Sigmoid colon (tissue), 4 donors: ENCODE results near the gene SEMA4A.

Experiments
- CTCF ChIP-seq, 4 experiments: fragments of 450-650 bp in 3 of 4; fragments of 200-600 bp in 1 of 4; IDR thresholded peaks; one replicate each; pipeline ENCODE4 v1.5.1; 2016 to 2019; ENCODE audit warnings: antibody characterized with exemption in 4 of 4, mild to moderate bottlenecking in 3 of 4, moderate library complexity in 2 of 4
- POLR2A ChIP-seq, 2 donors: fragments of 450-650 bp; IDR thresholded peaks; one replicate each; pipeline ENCODE4 v1.6.1; 2016; ENCODE audit warnings: antibody characterized with exemption in 2 of 2, mild to moderate bottlenecking in 2 of 2, moderate library complexity in 2 of 2
- POLR2AphosphoS5 ChIP-seq, 4 donors: sonication (generic); formaldehyde crosslinking; IDR thresholded peaks; one replicate each; pipeline ENCODE4 v1.6.1; 2017; ENCODE audit warnings: antibody characterized with exemption in 4 of 4

GRCh38 chr1:156130578-156130942 is 22.8 kb upstream of the SEMA4A start:
- peak in 2 of 4 experiments; percentile 8 to 19 for TF ChIP-seq CTCF (IDR thresholded peaks at IDR 0.05)
- no peak for TF ChIP-seq POLR2A (IDR thresholded peaks at IDR 0.05)
- no peak for TF ChIP-seq POLR2AphosphoS5 (IDR thresholded peaks at IDR 0.05)
